Measurements from ENCODE around the gene CT45A9.
"Not testable (repeated sequence)": the region's sequence is repeated elsewhere in the genome, so short reads cannot be mapped to it uniquely, and the experiment has no call there.

- not testable (repeated sequence) for TF ChIP-seq CTCF, EP300 (IDR thresholded peaks at IDR 0.05)
Observed at GRCh38 chrX:135920516-135920915, 48.9 kb upstream of the CT45A9 start.
